Kidney epithelial cell (primary cell): ENCODE measurements around the gene ADGRA3. TPM values are rescaled to one million over a fixed set of nuclear protein-coding genes. Genes with fewer than 3 reads are reported as not detected.

Experiments
- DNase-seq: peaks from one replicate; pipeline ENCODE4 v3.0.0-alpha.2; 2010; ENCODE audit warnings: low read depth
- H3K27me3 ChIP-seq: 2 replicates; pipeline ENCODE4 v1.6.0; 2011; ENCODE audit warnings: low read length; ENCODE audit not compliant: control insufficient read depth, insufficient read depth
- H3K36me3 ChIP-seq: 2 replicates; pipeline ENCODE4 v1.5.1; 2011; ENCODE audit warnings: low read length; ENCODE audit not compliant: control insufficient read depth, insufficient read depth
- H3K4me3 ChIP-seq: 2 replicates; pipeline ENCODE4 v1.5.1; 2011; ENCODE audit warnings: low read depth, mild to moderate bottlenecking, control low read depth, low read length
- total RNA-seq: library from RNA; depleted of rRNA; stranded (reverse); fragments of >200 nt; gene quantifications from 2 replicates; pipeline ENCODE4 v1.2.3, GENCODE V29; 2015
- TF ChIP-seq, protein P1 (sequence below): IDR thresholded peaks from 2 replicates; pipeline ENCODE4 v1.5.1; 2011; ENCODE audit warnings: mild to moderate bottlenecking, moderate library complexity, low read length, control low read depth, inconsistent platforms; ENCODE audit not compliant: insufficient read depth, poor library complexity, severe bottlenecking

The ADGRA3 gene
- total RNA-seq, 1 donor from 2014 or later: 30.5 TPM

- Histone ChIP-seq H3K4me3 (no peak overlapping the region), H3K27me3 (no peaks in the 10 kb centered on the region), H3K36me3 (no peaks in the 10 kb centered on the region)
- TF ChIP-seq, protein P1, sequence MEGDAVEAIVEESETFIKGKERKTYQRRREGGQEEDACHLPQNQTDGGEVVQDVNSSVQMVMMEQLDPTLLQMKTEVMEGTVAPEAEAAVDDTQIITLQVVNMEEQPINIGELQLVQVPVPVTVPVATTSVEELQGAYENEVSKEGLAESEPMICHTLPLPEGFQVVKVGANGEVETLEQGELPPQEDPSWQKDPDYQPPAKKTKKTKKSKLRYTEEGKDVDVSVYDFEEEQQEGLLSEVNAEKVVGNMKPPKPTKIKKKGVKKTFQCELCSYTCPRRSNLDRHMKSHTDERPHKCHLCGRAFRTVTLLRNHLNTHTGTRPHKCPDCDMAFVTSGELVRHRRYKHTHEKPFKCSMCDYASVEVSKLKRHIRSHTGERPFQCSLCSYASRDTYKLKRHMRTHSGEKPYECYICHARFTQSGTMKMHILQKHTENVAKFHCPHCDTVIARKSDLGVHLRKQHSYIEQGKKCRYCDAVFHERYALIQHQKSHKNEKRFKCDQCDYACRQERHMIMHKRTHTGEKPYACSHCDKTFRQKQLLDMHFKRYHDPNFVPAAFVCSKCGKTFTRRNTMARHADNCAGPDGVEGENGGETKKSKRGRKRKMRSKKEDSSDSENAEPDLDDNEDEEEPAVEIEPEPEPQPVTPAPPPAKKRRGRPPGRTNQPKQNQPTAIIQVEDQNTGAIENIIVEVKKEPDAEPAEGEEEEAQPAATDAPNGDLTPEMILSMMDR: no peak
- DNase-seq: peak; percentile 83
These were observed 57.8 kb downstream of the ADGRA3 start for GRCh38 chr4:22458098-22458497.

- H3K36me3 ChIP-seq: no peaks in the 10 kb centered on the region
- TF ChIP-seq, protein P1: no peak
- H3K27me3 ChIP-seq: no peaks in the 10 kb centered on the region
- DNase-seq: no peak
- H3K4me3 ChIP-seq: no peak overlapping the region
These were observed 58.5 kb downstream of the ADGRA3 start for GRCh38 chr4:22457348-22457747.

- Histone ChIP-seq H3K36me3 (no peaks in the 10 kb centered on the region), H3K27me3 (no peaks in the 10 kb centered on the region), H3K4me3 (no peak overlapping the region)
- DNase-seq: no peak
- TF ChIP-seq, protein P1: no peak
These were observed 59.6 kb downstream of the ADGRA3 start for GRCh38 chr4:22456291-22456690.

DNA sequence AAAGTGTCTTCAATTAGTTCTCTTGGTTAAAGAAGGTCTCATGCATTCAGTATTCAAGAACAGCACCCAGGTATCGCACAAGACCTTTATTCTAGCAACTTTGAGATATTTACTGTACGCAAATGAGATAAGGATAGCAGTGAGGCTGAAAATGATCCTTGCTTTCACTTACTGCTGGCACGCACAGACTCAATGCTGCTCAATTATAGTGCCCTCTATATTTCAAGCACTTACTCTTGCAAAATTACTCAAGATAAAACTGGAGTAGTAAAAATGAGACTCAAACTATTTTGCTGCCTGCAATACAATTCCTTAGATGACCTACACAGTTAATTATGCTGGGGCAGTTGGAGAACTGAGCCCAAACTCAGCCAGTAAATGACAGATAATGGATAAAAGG lies 60.9 kb downstream of the ADGRA3 start:
- Histone ChIP-seq H3K4me3 (no peak overlapping the region), H3K27me3 (no peaks in the 10 kb centered on the region), H3K36me3 (no peaks in the 10 kb centered on the region)
- DNase-seq: no peak
- TF ChIP-seq, protein P1: no peak

GRCh38 chr4:22454216-22454838 lies 61.5 kb downstream of the ADGRA3 start:
- no peak for DNase-seq
- Histone ChIP-seq H3K27me3 (no peaks in the 10 kb centered on the region), H3K36me3 (no peaks in the 10 kb centered on the region), H3K4me3 (no peak overlapping the region)
- TF ChIP-seq, protein P1: no peak

DNA sequence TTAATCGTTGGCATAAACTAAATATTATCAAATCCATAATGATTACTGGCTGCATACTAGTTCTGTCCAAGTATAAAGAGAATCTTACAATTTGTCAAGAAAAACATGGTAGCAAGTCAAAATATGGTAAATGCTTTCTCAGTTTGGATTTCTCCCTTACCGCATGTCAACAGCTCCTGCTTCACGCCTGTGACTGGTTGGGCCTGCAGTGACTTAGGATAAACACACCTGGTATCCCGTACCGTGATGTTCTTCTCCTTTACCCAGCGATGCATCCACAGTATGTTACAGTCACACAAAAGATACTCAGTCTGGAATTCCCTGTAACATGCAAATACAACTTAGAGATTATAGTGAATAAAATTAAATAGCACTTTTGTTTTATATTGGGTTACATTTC lies 71.1 kb downstream of the ADGRA3 start:
- Histone ChIP-seq H3K27me3 (no peaks in the 10 kb centered on the region), H3K36me3 (peaks cover 1% of the 10 kb centered on the region), H3K4me3 (no peak overlapping the region)
- TF ChIP-seq, protein P1: no peak
- no peak for DNase-seq
